ENCODE data around the gene GPR153. TPM values are rescaled to one million over a fixed set of nuclear protein-coding genes. Genes with fewer than 3 reads are reported as not detected.

GPR153 gene
- polyA plus RNA-seq, 1 of the 3 experiments (the other 2 are of a cell fraction): 6.6 TPM

DNA sequence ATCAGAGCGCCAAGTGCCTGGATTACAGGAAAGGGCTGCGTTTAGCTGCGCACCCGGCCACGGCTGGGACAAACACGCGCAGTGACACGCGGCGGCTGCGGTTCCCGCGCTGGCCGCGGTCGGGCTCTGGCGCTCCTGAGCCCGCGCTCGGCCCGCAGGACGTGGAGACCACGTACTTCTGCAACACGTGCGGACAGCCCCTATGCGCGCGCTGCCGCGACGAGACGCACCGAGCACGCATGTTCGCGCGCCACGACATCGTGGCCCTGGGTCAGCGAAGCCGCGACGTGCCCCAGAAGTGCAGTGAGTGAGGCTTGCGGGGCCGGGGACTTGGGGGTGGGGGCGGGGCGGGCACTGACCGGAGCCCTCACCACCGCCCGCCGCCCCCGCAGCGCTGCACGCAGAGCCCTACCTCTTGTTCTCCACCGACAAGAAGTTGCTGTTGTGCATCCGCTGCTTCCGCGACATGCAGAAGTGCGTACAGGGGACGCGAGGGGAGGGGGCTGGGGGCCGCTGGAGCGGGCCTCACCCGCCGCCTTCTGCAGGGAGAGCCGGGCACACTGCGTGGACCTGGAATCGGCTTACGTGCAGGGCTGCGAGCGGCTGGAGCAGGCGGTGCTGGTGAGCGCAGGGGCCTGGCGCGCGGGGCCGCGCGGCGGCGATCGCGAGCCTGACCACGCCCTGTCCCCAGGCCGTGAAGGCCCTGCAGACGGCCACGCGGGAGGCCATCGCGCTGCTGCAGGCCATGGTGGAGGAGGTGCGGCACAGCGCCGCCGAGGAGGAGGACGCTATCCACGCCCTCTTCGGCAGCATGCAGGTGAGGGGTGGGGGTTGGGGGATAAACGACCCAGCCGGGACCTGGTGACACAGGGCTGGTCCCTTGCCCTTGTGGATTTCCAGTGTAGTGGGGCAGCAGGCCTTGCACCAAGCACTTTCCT is 51.9 kb downstream of the GPR153 start:
- POLR2A ChIA-PET: interaction anchor here (0.7 to 1.6 kb wide), 4 partner anchors 10 to 36 kb away, joined by 3 to 6 read pairs (median 4); partner anchors contain the start of genes ICMT and RPL22
- Histone ChIP-seq H3K9ac (peak overlapping the region; percentile 53), H3K4me2 (peak overlapping the region; percentile 85), H3K9me2 (no peaks in the 10 kb centered on the region), H3K9me3 (no peaks in the 10 kb centered on the region), H3K27ac (ENCODE audit: low read depth in 2 of 2, low read length in 1 of 2) (peak overlapping the region in 1 of 2 experiments; percentile 71; a peak in 2 of 4 replicates), H3K27me3 (ENCODE audit: insufficient read depth) (no peaks in the 10 kb centered on the region), H2AFZ (ENCODE audit: low read depth) (peak overlapping the region; percentile 59; the same call in 1 of the 2 replicates), H3K4me3 (ENCODE audit: low read depth in 2 of 2, low read length in 1 of 2) (peak overlapping the region; percentile 56 to 58), H4K20me1 (ENCODE audit: insufficient read depth) (no peaks in the 10 kb centered on the region), H3K4me1 (ENCODE audit: control insufficient read depth in 1 of 2, insufficient read depth in 2 of 2, low read depth in 1 of 2, low read length in 1 of 2) (peaks cover 0 to 18% of the 10 kb centered on the region in 2 experiments; a peak in 1 of 4 replicates), H3K79me2 (ENCODE audit: insufficient read depth) (no peaks in the 10 kb centered on the region), H3K36me3 (replicated peaks in 1 of 2; ENCODE audit: control insufficient read depth in 1 of 2, insufficient read depth in 2 of 2, low read length in 1 of 2) (peaks cover 0 to 11% of the 10 kb centered on the region in 2 experiments), H3F3A (replicated peaks; ENCODE audit: insufficient read depth) (no peaks in the 10 kb centered on the region)
- DNase-seq: peak; percentile 93
- WGBS (ENCODE audit: low lambda C conversion rate): 20% methylated on average over 1 of the region's 99 CpGs
- TF ChIP-seq, protein P1, sequence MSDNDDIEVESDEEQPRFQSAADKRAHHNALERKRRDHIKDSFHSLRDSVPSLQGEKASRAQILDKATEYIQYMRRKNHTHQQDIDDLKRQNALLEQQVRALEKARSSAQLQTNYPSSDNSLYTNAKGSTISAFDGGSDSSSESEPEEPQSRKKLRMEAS (IDR thresholded peaks at IDR 0.05; ENCODE audit: low read depth): peak; percentile 91
- TF ChIP-seq MXI1 (IDR thresholded peaks at IDR 0.05; ENCODE audit: low read depth, low read length): peak; percentile 82
- TF ChIP-seq, protein P2, sequence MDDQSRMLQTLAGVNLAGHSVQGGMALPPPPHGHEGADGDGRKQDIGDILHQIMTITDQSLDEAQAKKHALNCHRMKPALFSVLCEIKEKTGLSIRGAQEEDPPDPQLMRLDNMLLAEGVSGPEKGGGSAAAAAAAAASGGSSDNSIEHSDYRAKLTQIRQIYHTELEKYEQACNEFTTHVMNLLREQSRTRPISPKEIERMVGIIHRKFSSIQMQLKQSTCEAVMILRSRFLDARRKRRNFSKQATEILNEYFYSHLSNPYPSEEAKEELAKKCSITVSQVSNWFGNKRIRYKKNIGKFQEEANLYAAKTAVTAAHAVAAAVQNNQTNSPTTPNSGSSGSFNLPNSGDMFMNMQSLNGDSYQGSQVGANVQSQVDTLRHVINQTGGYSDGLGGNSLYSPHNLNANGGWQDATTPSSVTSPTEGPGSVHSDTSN (IDR thresholded peaks at IDR 0.05): no peak
- peak; percentile 65 for TF ChIP-seq NRF1 (IDR thresholded peaks at IDR 0.05; ENCODE audit: low read depth, low read length)
- TF ChIP-seq EZH2phosphoT487 (IDR thresholded peaks at IDR 0.05; ENCODE audit: borderline replicate concordance, low read depth): no peak
- TF ChIP-seq SIN3A (IDR thresholded peaks at IDR 0.05; ENCODE audit: borderline replicate concordance, low read depth, low read length): no peak
- TF ChIP-seq, protein P3, sequence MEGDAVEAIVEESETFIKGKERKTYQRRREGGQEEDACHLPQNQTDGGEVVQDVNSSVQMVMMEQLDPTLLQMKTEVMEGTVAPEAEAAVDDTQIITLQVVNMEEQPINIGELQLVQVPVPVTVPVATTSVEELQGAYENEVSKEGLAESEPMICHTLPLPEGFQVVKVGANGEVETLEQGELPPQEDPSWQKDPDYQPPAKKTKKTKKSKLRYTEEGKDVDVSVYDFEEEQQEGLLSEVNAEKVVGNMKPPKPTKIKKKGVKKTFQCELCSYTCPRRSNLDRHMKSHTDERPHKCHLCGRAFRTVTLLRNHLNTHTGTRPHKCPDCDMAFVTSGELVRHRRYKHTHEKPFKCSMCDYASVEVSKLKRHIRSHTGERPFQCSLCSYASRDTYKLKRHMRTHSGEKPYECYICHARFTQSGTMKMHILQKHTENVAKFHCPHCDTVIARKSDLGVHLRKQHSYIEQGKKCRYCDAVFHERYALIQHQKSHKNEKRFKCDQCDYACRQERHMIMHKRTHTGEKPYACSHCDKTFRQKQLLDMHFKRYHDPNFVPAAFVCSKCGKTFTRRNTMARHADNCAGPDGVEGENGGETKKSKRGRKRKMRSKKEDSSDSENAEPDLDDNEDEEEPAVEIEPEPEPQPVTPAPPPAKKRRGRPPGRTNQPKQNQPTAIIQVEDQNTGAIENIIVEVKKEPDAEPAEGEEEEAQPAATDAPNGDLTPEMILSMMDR (IDR thresholded peaks at IDR 0.05): peak; percentile 47
- 0 out of 2 replicates have a peak, but pooled peaks have one; percentile 19 for TF ChIP-seq SMC3 (IDR thresholded peaks at IDR 0.05; ENCODE audit: low read depth, low read length)
- TF ChIP-seq CHD2 (IDR thresholded peaks at IDR 0.05; ENCODE audit: low read length, partially characterized antibody): peak; percentile 10
- TF ChIP-seq RAD21 (IDR thresholded peaks at IDR 0.05; ENCODE audit: low read length): peak; percentile 24; the same call in 1 of the 2 replicates
- CTCF ChIA-PET: interaction anchor here (0.6 to 5.1 kb wide), 30 partner anchors 10 to 1433 kb away, joined by 3 to 43 read pairs (median 5); partner anchors contain the start of genes ICMT and RPL22

DNA sequence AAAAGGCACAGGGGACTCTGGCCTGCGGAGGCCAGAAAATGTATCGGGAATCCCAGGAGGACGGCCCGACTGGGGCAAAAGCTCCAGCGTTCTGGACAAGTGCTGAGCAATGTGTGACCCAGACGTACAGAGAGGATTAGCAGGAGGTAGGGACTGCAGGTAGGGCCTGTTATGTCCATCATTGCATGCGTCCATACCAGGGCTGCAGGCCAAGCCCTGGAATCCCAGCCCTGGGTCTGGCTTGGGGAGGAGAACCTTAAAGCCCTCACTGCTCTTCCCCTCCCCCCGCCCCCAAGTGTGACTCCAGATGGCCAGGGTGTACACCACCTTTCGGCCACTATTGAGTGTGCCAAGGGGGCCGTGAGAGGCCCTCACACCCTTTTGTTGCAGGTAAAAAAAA is 53.0 kb downstream of the GPR153 start:
- Histone ChIP-seq H3F3A (replicated peaks; ENCODE audit: insufficient read depth) (no peaks in the 10 kb centered on the region), H3K9me3 (no peaks in the 10 kb centered on the region), H3K27ac (ENCODE audit: low read depth in 2 of 2, low read length in 1 of 2) (no peak overlapping the region), H3K27me3 (ENCODE audit: insufficient read depth) (no peaks in the 10 kb centered on the region), H4K20me1 (ENCODE audit: insufficient read depth) (no peaks in the 10 kb centered on the region), H3K9ac (no peak overlapping the region), H3K4me3 (ENCODE audit: low read depth in 2 of 2, low read length in 1 of 2) (no peak overlapping the region), H3K4me2 (no peak overlapping the region; the same call in 1 of the 2 replicates), H3K79me2 (ENCODE audit: insufficient read depth) (no peaks in the 10 kb centered on the region), H3K9me2 (no peaks in the 10 kb centered on the region), H3K36me3 (replicated peaks in 1 of 2; ENCODE audit: control insufficient read depth in 1 of 2, insufficient read depth in 2 of 2, low read length in 1 of 2) (peaks cover 0 to 10% of the 10 kb centered on the region in 2 experiments), H3K4me1 (ENCODE audit: control insufficient read depth in 1 of 2, insufficient read depth in 2 of 2, low read depth in 1 of 2, low read length in 1 of 2) (peaks cover 0 to 18% of the 10 kb centered on the region in 2 experiments; a peak in 1 of 4 replicates), H2AFZ (ENCODE audit: low read depth) (no peak overlapping the region)
- WGBS (ENCODE audit: low lambda C conversion rate): 97% methylated on average over 6 of the region's 10 CpGs
- POLR2A ChIA-PET: no interaction called here
- CTCF ChIA-PET: interaction anchor here (0.7 to 5.1 kb wide), 17 partner anchors 9 to 230 kb away, joined by 3 to 43 read pairs (median 4); partner anchors contain the start of genes ICMT, KCNAB2 and RPL22
- peak; percentile 43 for DNase-seq
- TF ChIP-seq POLR2AphosphoS5 (IDR thresholded peaks at IDR 0.05; ENCODE audit: low read depth, low read length) (no peak), GATA2 (CRISPR knock-in tag; IDR thresholded peaks at IDR 0.05) (no peak), MEF2A (IDR thresholded peaks at IDR 0.05; ENCODE audit: borderline replicate concordance, low read depth) (no peak), MXI1 (IDR thresholded peaks at IDR 0.05; ENCODE audit: low read depth, low read length) (no peak), RAD21 (IDR thresholded peaks at IDR 0.05; ENCODE audit: low read length) (no peak), TEAD4 (IDR thresholded peaks at IDR 0.05; ENCODE audit: borderline replicate concordance, insufficient read depth) (no peak), SMC3 (IDR thresholded peaks at IDR 0.05; ENCODE audit: low read depth, low read length) (no peak), FOXM1 (IDR thresholded peaks at IDR 0.05; ENCODE audit: low read depth) (no peak), FOSL2 (IDR thresholded peaks at IDR 0.05; ENCODE audit: borderline replicate concordance, low read depth) (no peak)
- TF ChIP-seq, protein P4, sequence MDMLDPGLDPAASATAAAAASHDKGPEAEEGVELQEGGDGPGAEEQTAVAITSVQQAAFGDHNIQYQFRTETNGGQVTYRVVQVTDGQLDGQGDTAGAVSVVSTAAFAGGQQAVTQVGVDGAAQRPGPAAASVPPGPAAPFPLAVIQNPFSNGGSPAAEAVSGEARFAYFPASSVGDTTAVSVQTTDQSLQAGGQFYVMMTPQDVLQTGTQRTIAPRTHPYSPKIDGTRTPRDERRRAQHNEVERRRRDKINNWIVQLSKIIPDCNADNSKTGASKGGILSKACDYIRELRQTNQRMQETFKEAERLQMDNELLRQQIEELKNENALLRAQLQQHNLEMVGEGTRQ (IDR thresholded peaks at IDR 0.05; ENCODE audit: borderline replicate concordance, low read depth, low read length): no peak
- TF ChIP-seq, protein P3 (IDR thresholded peaks at IDR 0.05): no peak

Measured in SK-N-SH (cell line).